HEK293 (cell line): ENCODE results near the gene IFNAR1.

Experiments used
- CTCF ChIP-seq: fragments of 450-650 bp; formaldehyde crosslinking; IDR thresholded peaks from 2 replicates; pipeline ENCODE4 v1.5.1; 2016; ENCODE audit warnings: missing biosample characterization, missing genetic modification characterization
- ZIC2 ChIP-seq: fragments of 450-650 bp; formaldehyde crosslinking; IDR thresholded peaks from 2 replicates; pipeline ENCODE4 v1.5.1; 2016; ENCODE audit warnings: missing biosample characterization, missing genetic modification characterization
- ZSCAN30 ChIP-seq: fragments of 450-650 bp; IDR thresholded peaks from 2 replicates; pipeline ENCODE4 v1.5.1; 2018; ENCODE audit warnings: missing biosample characterization, mild to moderate bottlenecking, missing genetic modification characterization, moderate library complexity
- TF ChIP-seq, protein P1 (sequence below): fragments of 450-650 bp; formaldehyde crosslinking; IDR thresholded peaks from 2 replicates; pipeline ENCODE4 v1.5.1; 2016; ENCODE audit warnings: missing biosample characterization, missing genetic modification characterization

DNA sequence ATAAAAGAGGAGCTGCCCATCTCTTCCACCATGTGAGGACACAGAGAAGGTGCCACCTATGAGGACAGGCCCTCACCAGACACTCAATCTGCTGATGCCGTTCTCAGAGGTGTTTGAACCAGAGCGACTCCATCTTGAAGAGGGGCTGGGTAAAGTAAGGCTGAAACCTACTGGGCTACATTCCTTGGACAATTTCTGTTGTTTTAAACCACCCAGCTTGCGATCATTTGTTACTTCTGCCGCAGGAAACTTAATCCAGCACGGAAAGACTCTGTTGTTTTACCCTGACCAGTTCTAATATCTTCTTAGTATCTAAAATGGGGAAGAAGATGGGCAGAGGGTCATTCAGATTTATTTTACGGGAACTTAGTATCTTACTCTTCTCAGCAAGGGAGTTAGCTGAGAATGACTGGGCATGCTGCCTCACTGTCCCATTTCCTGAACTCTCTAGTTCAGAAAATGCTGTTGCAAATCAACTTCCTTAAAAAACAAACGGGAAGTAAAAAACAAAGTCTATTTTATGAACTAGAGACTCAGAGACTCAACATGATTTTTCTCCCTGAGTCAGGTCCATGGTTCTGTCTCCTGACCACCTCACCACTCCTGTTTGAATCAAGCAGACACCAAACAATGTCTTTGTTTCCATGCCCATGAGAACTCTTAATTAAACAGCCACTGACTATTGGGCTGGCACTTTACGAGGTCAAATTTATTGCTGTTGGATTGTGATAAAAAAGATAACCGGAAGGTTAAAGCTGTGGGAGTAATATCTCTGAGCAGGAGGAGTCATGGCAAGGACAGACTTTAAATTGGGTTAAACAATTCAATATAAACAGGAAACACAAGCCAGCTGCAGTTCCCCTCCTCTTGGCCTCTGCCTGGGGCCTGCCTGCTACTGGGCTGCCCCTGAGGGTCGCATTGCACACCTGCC is 23.8 kb upstream of the IFNAR1 start:
- TF ChIP-seq ZSCAN30 (tag by site-specific recombination): no peak
- TF ChIP-seq CTCF (tag by site-specific recombination): no peak
- TF ChIP-seq ZIC2: no peak
- TF ChIP-seq, protein P1, sequence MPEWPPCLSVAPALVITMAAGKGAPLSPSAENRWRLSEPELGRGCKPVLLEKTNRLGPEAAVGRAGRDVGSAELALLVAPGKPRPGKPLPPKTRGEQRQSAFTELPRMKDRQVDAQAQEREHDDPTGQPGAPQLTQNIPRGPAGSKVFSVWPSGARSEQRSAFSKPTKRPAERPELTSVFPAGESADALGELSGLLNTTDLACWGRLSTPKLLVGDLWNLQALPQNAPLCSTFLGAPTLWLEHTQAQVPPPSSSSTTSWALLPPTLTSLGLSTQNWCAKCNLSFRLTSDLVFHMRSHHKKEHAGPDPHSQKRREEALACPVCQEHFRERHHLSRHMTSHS (tag by site-specific recombination): no peak
